Natural killer cell treated with Interleukin-12 subunit alpha and Interleukin-12 subunit beta and Interleukin-15 and Interleukin-18, amount 100 ng/mL, for 72 hours (primary cell): ENCODE measurements around the gene INO80D. TPM values are rescaled to one million over a fixed set of nuclear protein-coding genes. Genes with fewer than 3 reads are reported as not detected.
"Not testable (repeated sequence)": the region's sequence is repeated elsewhere in the genome, so short reads cannot be mapped to it uniquely, and the experiment has no call there.

Source experiments
- ATAC-seq, 2 donors: fragments of 150-1000 bp; cut with Tn5 transposase in 1 of 2; sonication (Bioruptor Pico), chemical (Tn5 transposase) in 1 of 2; 2 replicates each; pipeline ENCODE4 v1.10.0; 2021
- DNase-seq: peaks from one replicate; pipeline ENCODE4 v3.0.0; 2022; ENCODE audit warnings: low spot score
- H3K27ac Mint-ChIP-seq, 2 donors: 1 replicate in 1 of 2; 2 replicates in 1 of 2; pipeline ENCODE4 v1.8.0; 2022; ENCODE audit warnings: mixed read lengths in 2 of 2, mild to moderate bottlenecking in 1 of 2, moderate library complexity in 1 of 2
- H3K27me3 Mint-ChIP-seq, 2 donors: 1 replicate in 1 of 2; 2 replicates in 1 of 2; pipeline ENCODE4 v1.8.0; 2022; ENCODE audit warnings: mixed read lengths in 2 of 2
- H3K36me3 Mint-ChIP-seq: one replicate; pipeline ENCODE4 v1.8.0; 2022; ENCODE audit warnings: mixed read lengths
- H3K4me1 Mint-ChIP-seq, 2 donors: 1 replicate in 1 of 2; 2 replicates in 1 of 2; pipeline ENCODE4 v1.8.0; 2022; ENCODE audit warnings: low read depth in 2 of 2, mixed read lengths in 2 of 2, mild to moderate bottlenecking in 1 of 2
- H3K4me3 Mint-ChIP-seq: one replicate; pipeline ENCODE4 v1.8.0; 2022; ENCODE audit warnings: mixed read lengths
- H3K9me3 Mint-ChIP-seq: 2 replicates; pipeline ENCODE4 v1.8.0; 2022; ENCODE audit warnings: mixed read lengths
- total RNA-seq, 2 donors: library from RNA; stranded (reverse); gene quantifications; one replicate each; pipeline ENCODE4 v1.2.3, GENCODE V29; 2022

The INO80D gene
- total RNA-seq, result 10 to 100 TPM; 36.0 to 37.5 TPM

- peaks cover 20 to 23% of the 10 kb centered on the region in 2 donors for H3K4me1 Mint-ChIP-seq
Observed at GRCh38 chr2:206085742-206086445, at the start of gene INO80D. Gene INO80D (minus strand): TSS chr2:206086174. CDS start chr2:206063016, 23,158 bp downstream.

DNA sequence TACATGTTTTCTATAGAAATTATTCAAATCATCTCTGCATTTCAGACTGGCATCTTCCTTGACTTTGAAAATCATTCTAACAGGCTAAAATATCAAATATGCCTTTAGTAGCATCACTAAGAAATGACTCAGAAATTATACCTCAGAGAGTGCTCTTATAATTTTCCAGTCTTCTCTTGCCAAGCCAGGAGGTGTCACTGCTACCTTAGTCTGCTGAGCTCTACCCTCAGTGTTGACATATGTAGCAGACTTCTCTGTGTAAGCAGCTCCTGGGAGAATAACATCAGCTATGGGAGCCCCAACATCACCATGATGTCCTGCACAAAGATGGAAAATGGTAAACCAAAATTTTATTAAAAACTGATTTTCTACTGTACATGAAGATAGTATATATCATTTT lies 41.7 kb upstream of the INO80D start:
- no peak for DNase-seq
- no peaks in the 10 kb centered on the region for H3K9me3 Mint-ChIP-seq
- no peak for ATAC-seq

More at GRCh38 chr2:206085742-206086445, at the start of gene INO80D:
- Mint-ChIP-seq H3K27me3 (no peaks in the 10 kb centered on the region), H3K27ac (peak within 1 kb of the TSS; percentile 97 to 100), H3K36me3 (peaks cover 4% of the 10 kb centered on the region), H3K4me3 (peak within 1 kb of the TSS; percentile 99), H3K9me3 (no peaks in the 10 kb centered on the region)
- ATAC-seq, result peak; percentile 93 to 94
- DNase-seq, result peak; percentile 86

DNA sequence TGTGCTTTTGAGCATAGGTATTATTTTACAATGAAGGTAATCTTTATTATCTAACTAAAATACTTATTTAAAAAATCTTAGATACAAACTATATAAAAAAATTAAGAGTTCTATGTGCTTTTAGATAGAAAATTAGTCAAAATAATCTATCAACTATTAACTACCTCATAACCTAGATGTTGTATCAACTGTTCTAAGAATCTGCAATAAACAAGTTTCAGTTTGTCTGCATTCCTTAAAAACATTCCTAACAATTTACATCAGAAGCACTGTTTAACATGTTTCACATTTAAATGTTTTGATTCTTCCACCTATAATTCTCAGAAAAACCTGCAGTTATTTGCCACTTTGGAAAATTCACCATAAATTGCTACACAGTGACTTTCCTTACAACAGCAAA lies 39.9 kb upstream of the INO80D start:
- Mint-ChIP-seq H3K36me3 (peaks cover 10% of the 10 kb centered on the region), H3K27ac (no peak overlapping the region), H3K4me1 (no peaks in the 10 kb centered on the region)

More for the DNA sequence above, 41.7 kb upstream of the INO80D start:
- Mint-ChIP-seq H3K27ac (no peak overlapping the region), H3K4me3 (no peak overlapping the region), H3K4me1 (no peaks in the 10 kb centered on the region), H3K27me3 (no peaks in the 10 kb centered on the region), H3K36me3 (peaks cover 6% of the 10 kb centered on the region)

DNA sequence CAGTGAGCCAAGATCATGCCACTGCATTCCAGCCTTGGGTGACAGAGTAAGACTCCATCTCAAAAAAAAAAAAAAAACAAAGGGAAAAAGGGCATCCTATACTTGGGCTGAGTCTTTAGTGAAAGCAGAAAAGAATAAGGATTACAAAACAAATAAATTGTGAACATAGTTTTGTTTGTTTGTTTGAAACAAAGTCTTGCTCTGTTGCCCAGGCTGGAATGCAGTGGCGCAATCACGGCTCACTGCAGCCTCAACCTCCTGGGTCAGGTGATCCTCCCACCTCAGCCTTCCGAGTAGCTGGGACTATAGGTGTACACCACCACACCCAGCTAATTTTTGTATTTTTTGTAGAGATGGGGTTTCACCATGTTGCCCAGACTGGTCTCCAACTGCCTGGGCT lies 36.6 kb upstream of the INO80D start:
- not testable (repeated sequence) for ATAC-seq, H3K27me3 Mint-ChIP-seq, H3K27ac Mint-ChIP-seq, H3K9me3 Mint-ChIP-seq, DNase-seq, H3K4me1 Mint-ChIP-seq, H3K4me3 Mint-ChIP-seq
- H3K36me3 Mint-ChIP-seq, result peaks cover 22% of the 10 kb centered on the region

More for the DNA sequence above, 39.9 kb upstream of the INO80D start:
- no peak for DNase-seq
- no peak for ATAC-seq
- Mint-ChIP-seq H3K9me3 (no peaks in the 10 kb centered on the region), H3K4me3 (no peak overlapping the region), H3K27me3 (no peaks in the 10 kb centered on the region)

DNA sequence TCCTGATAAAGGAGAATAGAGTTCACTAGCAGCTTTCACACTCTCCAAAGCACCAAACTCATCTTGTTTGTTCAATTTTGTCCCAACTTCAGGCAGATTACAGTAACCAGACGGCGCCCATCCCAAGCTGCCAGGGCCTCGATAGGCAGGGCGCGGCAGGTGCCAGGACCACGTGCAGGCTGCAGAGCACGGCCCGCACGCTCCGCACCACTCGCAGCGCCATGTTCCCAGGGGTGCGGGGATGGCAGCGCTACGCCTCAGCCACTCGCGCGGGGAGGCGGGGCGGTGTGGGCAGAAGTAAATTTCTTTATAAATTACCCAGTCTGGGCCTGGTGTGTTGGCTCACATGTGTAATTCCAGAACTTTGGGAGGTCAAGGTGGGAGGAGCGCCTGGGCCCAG lies 30.3 kb upstream of the INO80D start:
- no peak overlapping the region for H3K27ac Mint-ChIP-seq
- H3K4me1 Mint-ChIP-seq, result no peaks in the 10 kb centered on the region
- H3K27me3 Mint-ChIP-seq, result no peaks in the 10 kb centered on the region
- DNase-seq, result no peak
- ATAC-seq, result no peak
- peaks cover 16% of the 10 kb centered on the region for H3K36me3 Mint-ChIP-seq
- H3K9me3 Mint-ChIP-seq, result no peaks in the 10 kb centered on the region
- no peak overlapping the region for H3K4me3 Mint-ChIP-seq

DNA sequence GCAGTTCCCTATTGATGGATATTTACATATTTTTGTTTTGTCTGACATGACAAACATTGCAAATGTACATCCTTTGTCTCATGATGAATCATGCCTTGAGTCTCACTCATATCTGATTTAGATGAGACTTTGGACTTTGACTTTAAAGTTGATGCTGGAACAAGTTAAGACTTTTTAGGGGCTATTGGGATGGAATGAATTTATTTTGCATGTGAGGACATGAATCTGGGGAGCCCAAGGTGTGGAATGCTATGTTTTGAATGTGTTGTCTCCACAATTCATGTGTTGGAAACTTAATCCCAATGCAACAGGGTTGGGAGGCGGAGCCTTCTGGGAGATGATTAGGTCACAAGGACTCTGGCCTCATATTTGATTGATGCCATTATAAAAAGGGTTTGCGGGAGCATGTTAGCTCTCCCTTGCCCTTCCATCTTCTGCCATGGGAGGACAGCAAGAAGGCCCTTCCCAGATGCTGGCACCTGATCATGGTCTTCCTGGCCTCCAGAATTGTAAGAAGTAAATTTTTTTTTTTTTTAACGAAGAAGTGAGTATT lies 29.1 kb upstream of the INO80D start:
- ATAC-seq (no peak), DNase-seq (no peak)
- Mint-ChIP-seq H3K36me3 (peaks cover 4% of the 10 kb centered on the region), H3K27ac (no peak overlapping the region), H3K9me3 (no peaks in the 10 kb centered on the region), H3K4me3 (no peak overlapping the region), H3K27me3 (no peaks in the 10 kb centered on the region), H3K4me1 (no peaks in the 10 kb centered on the region)

DNA sequence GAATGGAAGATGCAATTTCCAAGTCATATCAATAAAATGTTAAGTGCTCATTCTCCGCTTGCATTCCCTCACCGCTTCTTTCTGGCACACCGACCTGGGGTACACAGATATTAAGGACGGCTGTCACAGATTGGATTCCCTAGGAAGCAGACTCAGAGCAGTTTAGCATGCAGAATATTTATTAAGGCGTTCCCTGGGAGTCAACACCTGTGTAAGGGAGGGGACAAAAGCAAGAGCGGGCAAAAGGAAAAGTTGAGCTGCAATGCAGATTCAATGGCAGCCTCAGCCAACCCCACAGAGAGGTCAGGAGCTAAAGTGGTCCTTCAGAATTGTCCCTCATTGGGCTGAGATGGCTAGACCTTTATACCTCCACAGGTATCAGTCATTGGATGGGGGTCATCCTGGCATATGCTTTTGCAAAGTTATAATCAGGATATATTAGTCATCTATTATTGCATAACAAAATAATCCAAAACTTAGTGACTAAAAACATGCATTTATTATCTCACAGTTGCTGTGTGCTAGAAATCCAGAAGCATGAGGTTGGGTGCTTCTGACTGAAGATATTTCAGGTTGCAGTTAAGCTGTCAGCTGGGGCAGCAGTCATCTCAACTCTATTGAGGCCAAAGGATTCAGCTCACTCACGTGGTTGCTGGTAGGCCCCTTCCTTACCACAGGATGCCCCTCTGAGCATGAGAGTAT lies 27.0 kb upstream of the INO80D start:
- Mint-ChIP-seq H3K27me3 (no peaks in the 10 kb centered on the region), H3K4me3 (no peak overlapping the region), H3K27ac (no peak overlapping the region), H3K4me1 (no peaks in the 10 kb centered on the region), H3K9me3 (no peaks in the 10 kb centered on the region), H3K36me3 (no peaks in the 10 kb centered on the region)
- DNase-seq, result no peak
- ATAC-seq, result no peak

DNA sequence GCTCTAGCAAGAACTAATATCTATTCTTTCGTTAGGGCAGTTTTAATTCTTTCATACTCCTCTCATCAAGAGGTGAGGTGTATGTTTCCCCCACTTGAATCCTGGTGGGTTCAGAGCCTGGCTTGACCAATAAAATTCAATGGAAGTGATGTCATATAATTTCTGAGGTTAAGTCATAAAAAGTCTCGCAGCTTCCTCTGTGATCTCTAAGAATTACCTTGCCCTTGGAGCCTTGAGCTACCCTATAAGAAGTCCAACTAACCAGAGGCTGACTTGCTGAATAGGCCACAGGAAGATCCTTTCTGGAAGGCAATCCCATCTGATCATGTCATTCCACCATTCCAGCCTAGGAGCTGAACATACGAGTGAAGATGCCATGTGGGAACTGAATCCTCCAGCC lies 26.1 kb upstream of the INO80D start:
- Mint-ChIP-seq H3K9me3 (no peaks in the 10 kb centered on the region), H3K36me3 (no peaks in the 10 kb centered on the region), H3K27me3 (no peaks in the 10 kb centered on the region), H3K4me1 (no peaks in the 10 kb centered on the region), H3K4me3 (no peak overlapping the region), H3K27ac (no peak overlapping the region)
- DNase-seq, result no peak
- no peak for ATAC-seq

- H3K4me3 Mint-ChIP-seq, result no peak overlapping the region
Observed at GRCh38 chr2:206108713-206109112, 22.7 kb upstream of the INO80D start.

DNA sequence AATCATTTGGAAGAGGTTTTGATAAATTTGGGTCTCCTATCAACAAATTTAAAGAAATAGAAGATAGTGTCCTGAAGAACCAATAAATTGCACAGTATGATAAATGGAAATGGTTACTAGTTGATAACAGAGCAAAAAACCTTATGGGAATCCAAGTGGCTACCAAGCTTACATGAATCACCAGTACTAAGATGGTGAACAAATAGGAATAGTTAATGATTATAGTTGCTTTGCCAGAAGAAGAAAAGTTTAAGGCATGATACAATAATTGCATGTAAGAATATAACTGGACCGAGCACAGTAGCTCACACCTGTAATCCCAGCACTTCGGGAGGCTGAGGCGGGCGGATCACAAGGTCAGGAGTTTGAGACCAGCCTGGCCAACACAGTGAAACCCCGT lies 19.6 kb upstream of the INO80D start:
- no peaks in the 10 kb centered on the region for H3K9me3 Mint-ChIP-seq
- no peaks in the 10 kb centered on the region for H3K36me3 Mint-ChIP-seq
- no peaks in the 10 kb centered on the region for H3K4me1 Mint-ChIP-seq
- no peak for ATAC-seq
- H3K4me3 Mint-ChIP-seq, result no peak overlapping the region
- DNase-seq, result no peak
- H3K27me3 Mint-ChIP-seq, result no peaks in the 10 kb centered on the region
- no peak overlapping the region for H3K27ac Mint-ChIP-seq

More at GRCh38 chr2:206108713-206109112, 22.7 kb upstream of the INO80D start:
- ATAC-seq (no peak), DNase-seq (no peak)
- no peak overlapping the region for H3K27ac Mint-ChIP-seq
- no peaks in the 10 kb centered on the region for H3K9me3 Mint-ChIP-seq
- H3K27me3 Mint-ChIP-seq, result no peaks in the 10 kb centered on the region
- H3K4me1 Mint-ChIP-seq, result no peaks in the 10 kb centered on the region
- H3K36me3 Mint-ChIP-seq, result no peaks in the 10 kb centered on the region

GRCh38 chr2:206105038-206105437 lies 19.1 kb upstream of the INO80D start:
- Mint-ChIP-seq H3K27ac (no peak overlapping the region), H3K36me3 (no peaks in the 10 kb centered on the region), H3K27me3 (no peaks in the 10 kb centered on the region), H3K4me3 (no peak overlapping the region), H3K9me3 (no peaks in the 10 kb centered on the region), H3K4me1 (no peaks in the 10 kb centered on the region)
- DNase-seq (no peak), ATAC-seq (no peak)

- ATAC-seq, H3K27me3 Mint-ChIP-seq, H3K4me1 Mint-ChIP-seq, H3K4me3 Mint-ChIP-seq, H3K9me3 Mint-ChIP-seq, H3K27ac Mint-ChIP-seq, H3K36me3 Mint-ChIP-seq, DNase-seq: not testable (repeated sequence)
Observed at GRCh38 chr2:206098872-206099271, 12.9 kb upstream of the INO80D start.

- DNase-seq (no peak), ATAC-seq (no peak)
- Mint-ChIP-seq H3K4me3 (no peak overlapping the region), H3K27ac (no peak overlapping the region), H3K27me3 (no peaks in the 10 kb centered on the region), H3K9me3 (no peaks in the 10 kb centered on the region), H3K36me3 (no peaks in the 10 kb centered on the region), H3K4me1 (peaks cover 0 to 3% of the 10 kb centered on the region in 2 donors)
Observed at GRCh38 chr2:206098471-206098870, 12.5 kb upstream of the INO80D start.

DNA sequence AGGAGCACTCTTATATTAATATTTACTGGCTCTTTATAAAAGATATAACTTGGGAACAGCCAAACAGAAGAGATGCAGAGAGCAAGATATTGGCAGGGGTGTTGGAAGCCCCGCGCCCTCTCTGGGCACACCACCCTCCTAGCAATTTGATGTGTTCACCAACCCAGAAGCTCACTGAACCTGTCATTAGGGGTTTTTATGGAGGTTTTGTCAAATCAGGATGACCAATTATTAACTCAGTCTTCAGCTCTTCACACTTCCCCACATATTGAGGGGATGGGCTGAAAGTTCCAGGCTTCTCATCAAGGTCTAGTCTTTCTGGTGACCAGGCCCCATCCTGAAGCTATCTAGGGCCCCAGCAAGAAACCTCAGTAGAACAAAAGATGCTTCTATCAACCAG lies 10.9 kb upstream of the INO80D start:
- H3K4me1 Mint-ChIP-seq, result peaks cover 0 to 3% of the 10 kb centered on the region in 2 donors
- no peaks in the 10 kb centered on the region for H3K27me3 Mint-ChIP-seq
- H3K27ac Mint-ChIP-seq, result no peak overlapping the region
- H3K9me3 Mint-ChIP-seq, result no peaks in the 10 kb centered on the region
- DNase-seq (no peak), ATAC-seq (no peak)
- no peaks in the 10 kb centered on the region for H3K36me3 Mint-ChIP-seq
- no peak overlapping the region for H3K4me3 Mint-ChIP-seq
